Measurements from ENCODE around the gene TBC1D14. TPM values are rescaled to one million over a fixed set of nuclear protein-coding genes. Genes with fewer than 3 reads are reported as not detected.

The TBC1D14 gene
- total and polyA plus RNA-seq, 11 donors, result 9.8 to 51.0 (median 34.3) TPM

DNA sequence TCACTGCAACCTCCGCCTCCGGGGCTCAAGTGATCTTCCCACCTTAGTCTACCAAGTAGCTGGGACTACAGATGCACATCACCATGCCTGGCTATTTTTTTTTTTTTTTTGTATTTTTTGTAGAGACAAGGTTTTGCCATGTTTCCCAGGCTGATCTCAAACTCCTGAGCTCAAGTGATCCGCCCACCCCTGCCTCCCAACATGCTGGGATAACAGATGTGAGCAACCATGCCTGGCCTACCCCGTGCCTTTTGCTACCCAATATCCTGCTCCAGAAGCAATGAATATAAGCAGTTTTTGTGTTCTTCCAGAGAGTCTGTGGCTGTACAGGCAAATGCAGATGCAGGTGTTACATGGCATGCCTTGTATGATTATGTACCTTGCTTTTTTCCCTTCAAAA is 50.5 kb downstream of the TBC1D14 start:
- DNase-seq (no peak), ATAC-seq (no peak)
- no peaks in the 10 kb centered on the region for H3K9me3 ChIP-seq
- H3K4me3 ChIP-seq, result no peak overlapping the region
- intact Hi-C loops (cut with DNase I), result no loop called here
- H3K4me1 ChIP-seq, result peaks cover 0 to 36% (median 1%) of the 10 kb centered on the region in 12 donors
- no peaks in the 10 kb centered on the region for H3K36me3 ChIP-seq
- no peak overlapping the region for H3K27ac ChIP-seq
- 83 to 92% (median 86%) methylated on average over 4 of the region's 4 CpGs for WGBS, 4 donors
- H3K27me3 ChIP-seq, result no peaks in the 10 kb centered on the region
- TF ChIP-seq, protein P1, sequence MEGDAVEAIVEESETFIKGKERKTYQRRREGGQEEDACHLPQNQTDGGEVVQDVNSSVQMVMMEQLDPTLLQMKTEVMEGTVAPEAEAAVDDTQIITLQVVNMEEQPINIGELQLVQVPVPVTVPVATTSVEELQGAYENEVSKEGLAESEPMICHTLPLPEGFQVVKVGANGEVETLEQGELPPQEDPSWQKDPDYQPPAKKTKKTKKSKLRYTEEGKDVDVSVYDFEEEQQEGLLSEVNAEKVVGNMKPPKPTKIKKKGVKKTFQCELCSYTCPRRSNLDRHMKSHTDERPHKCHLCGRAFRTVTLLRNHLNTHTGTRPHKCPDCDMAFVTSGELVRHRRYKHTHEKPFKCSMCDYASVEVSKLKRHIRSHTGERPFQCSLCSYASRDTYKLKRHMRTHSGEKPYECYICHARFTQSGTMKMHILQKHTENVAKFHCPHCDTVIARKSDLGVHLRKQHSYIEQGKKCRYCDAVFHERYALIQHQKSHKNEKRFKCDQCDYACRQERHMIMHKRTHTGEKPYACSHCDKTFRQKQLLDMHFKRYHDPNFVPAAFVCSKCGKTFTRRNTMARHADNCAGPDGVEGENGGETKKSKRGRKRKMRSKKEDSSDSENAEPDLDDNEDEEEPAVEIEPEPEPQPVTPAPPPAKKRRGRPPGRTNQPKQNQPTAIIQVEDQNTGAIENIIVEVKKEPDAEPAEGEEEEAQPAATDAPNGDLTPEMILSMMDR (IDR thresholded peaks at IDR 0.05), result no peak
- TF ChIP-seq POLR2A (IDR thresholded peaks at IDR 0.05), result no peak

DNA sequence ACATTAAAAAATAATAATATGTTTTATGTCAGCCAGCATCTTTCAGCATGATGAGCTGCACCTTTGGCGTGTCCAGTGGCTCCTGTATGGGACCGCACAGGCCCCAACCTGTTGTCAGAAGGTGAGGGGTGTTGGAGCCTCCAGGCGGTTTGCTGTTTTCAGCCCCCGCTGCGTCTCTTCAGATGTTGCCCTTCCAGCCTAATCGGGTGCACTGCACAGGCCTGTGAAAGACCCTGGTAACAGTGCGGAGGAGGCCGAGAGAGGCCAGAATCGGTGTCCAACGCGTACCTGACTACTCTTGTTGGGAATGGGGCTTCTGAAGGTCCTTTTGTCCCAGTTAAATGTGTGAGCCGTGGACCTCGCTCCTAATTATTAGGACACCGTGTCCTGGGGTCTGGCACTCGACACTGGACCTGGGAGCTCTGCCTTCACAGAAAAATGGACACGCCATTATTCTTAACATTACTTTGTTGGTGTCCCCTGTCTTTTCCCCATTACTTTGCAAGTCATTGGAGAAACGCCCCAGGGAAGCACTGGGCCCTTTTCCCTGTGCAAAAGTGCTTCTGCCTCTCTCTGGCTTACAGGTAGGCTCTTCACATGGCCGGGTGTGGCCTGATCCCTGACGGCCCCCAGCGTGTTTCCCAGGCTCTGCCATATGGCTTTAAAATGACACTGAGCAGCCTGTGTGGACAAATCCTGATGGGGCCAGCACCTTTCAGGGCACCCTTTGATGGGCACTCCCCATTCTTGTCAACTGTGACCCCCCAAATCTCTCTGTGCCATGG is 51.2 kb downstream of the TBC1D14 start:
- Histone ChIP-seq H3K36me3 (no peaks in the 10 kb centered on the region), H3K4me1 (peaks cover 0 to 41% (median 1%) of the 10 kb centered on the region in 12 donors), H3K27me3 (no peaks in the 10 kb centered on the region), H3K4me3 (no peak overlapping the region), H3K27ac (no peak overlapping the region), H3K9me3 (no peaks in the 10 kb centered on the region)
- intact Hi-C loops (cut with DNase I), result no loop called here
- DNase-seq (no peak), ATAC-seq (no peak)
- WGBS, 4 donors, result 92 to 94% (median 93%) methylated on average over 20 of the region's 20 CpGs
- TF ChIP-seq, protein P1 (IDR thresholded peaks at IDR 0.05), result no peak

DNA sequence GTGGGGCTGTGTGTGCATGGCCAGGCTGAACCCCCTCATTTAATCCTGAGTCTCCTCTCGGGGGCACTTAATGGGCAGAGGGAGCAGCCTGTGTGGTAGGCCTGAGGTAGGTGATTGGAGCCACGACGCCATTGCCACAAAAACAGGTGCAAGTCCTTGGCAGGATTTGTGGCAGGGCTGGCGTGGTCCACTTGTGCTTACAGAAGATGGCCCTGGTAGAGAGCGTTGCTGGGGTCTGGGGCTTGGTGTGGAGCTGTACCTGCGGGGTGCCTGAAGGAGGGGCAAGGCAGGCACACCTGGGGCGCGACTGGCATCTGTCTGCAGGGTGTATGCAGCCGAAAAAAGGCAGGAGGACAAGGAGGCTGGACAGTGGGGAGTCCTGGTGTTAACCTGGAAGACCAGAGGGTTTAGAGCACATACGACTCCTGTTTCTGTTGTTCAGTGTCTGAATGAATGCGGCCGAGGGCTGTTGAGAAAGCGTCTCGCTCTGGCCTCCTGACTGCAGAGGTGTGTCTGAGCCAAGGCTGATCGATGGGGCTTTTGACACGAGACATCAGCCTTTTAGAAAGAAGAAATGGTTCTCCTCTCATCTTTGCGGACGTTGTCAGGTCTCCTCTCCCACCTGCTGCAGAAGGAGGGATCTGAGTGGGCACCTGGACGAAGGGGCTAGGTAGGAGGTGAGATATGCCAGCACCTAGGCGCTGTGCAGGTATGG is 52.0 kb downstream of the TBC1D14 start:
- intact Hi-C loops (cut with DNase I), result no loop called here
- no peaks in the 10 kb centered on the region for H3K9me3 ChIP-seq
- no peak overlapping the region for H3K4me3 ChIP-seq
- DNase-seq (no peak), ATAC-seq (no peak)
- H3K36me3 ChIP-seq, result no peaks in the 10 kb centered on the region
- TF ChIP-seq, protein P1 (IDR thresholded peaks at IDR 0.05), result no peak
- TF ChIP-seq POLR2A (IDR thresholded peaks at IDR 0.05), result no peak
- 94 to 97% (median 95%) methylated on average over 20 of the region's 20 CpGs for WGBS, 4 donors
- H3K4me1 ChIP-seq, result peaks cover 0 to 41% (median 1%) of the 10 kb centered on the region in 12 donors
- no peaks in the 10 kb centered on the region for H3K27me3 ChIP-seq
- no peak overlapping the region for H3K27ac ChIP-seq

Measured in heart left ventricle (tissue), 16 donors.